AG09309 (cell line): ENCODE results near the gene EML3.

Experiments
- DNase-seq: peaks from one replicate; pipeline ENCODE4 v3.0.0-alpha.2; 2010; ENCODE audit warnings: low read depth
- H3K4me3 ChIP-seq: 2 replicates; pipeline ENCODE4 v1.5.1; 2011; ENCODE audit warnings: mild to moderate bottlenecking, low read depth, low read length, moderate library complexity; ENCODE audit not compliant: control insufficient read depth
- CTCF ChIP-seq: IDR thresholded peaks from 2 replicates; pipeline ENCODE4 v1.5.1; 2011; ENCODE audit warnings: mild to moderate bottlenecking, low read depth, low read length, inconsistent platforms; ENCODE audit not compliant: insufficient read depth, control insufficient read depth; ENCODE audit errors: missing control alignments

The EML3 gene

GRCh38 chr11:62603776-62604299 is 8.7 kb downstream of the EML3 start:
- no peak overlapping the region for H3K4me3 ChIP-seq
- DNase-seq, result no peak
- TF ChIP-seq CTCF, result no peak

GRCh38 chr11:62603072-62603408 is 9.5 kb downstream of the EML3 start:
- TF ChIP-seq CTCF, result no peak
- no peak for DNase-seq
- peak overlapping the region; percentile 88 for H3K4me3 ChIP-seq

- no peak for DNase-seq
Observed at GRCh38 chr11:62602141-62603071, 10.2 kb downstream of the EML3 start.

GRCh38 chr11:62601372-62602140 is 11.0 kb downstream of the EML3 start, which contains the start of gene MTA2:
Gene MTA2 (minus strand): TSS chr11:62601865. CDS start chr11:62601450, 415 bp downstream.
- TF ChIP-seq CTCF, result no peak
- peak; percentile 90 for DNase-seq
- peak within 1 kb of the TSS; percentile 88 for H3K4me3 ChIP-seq

More at GRCh38 chr11:62602141-62603071, 10.2 kb downstream of the EML3 start:
- TF ChIP-seq CTCF, result peak; percentile 14
- peak overlapping the region; percentile 88 for H3K4me3 ChIP-seq

GRCh38 chr11:62601122-62601371 is 11.5 kb downstream of the EML3 start:
- peak overlapping the region; percentile 88 for H3K4me3 ChIP-seq

More at GRCh38 chr11:62601122-62601371, 11.5 kb downstream of the EML3 start:
- no peak for DNase-seq
- no peak for TF ChIP-seq CTCF
